Uterus (tissue), 2 donors: ENCODE measurements around the gene ATP5F1D.

ENCODE experiments used
- CTCF ChIP-seq, 4 experiments: fragments of 200-600 bp in 2 of 4; fragments of 450-650 bp in 2 of 4; sonication (generic) in 2 of 4; IDR thresholded peaks; one replicate each; pipeline ENCODE4 v1.5.1; 2016 to 2019; ENCODE audit warnings: antibody characterized with exemption in 4 of 4, mild to moderate bottlenecking in 2 of 4, moderate library complexity in 1 of 4
- POLR2A ChIP-seq, 2 donors: fragments of 450-650 bp; IDR thresholded peaks; one replicate each; pipeline ENCODE4 v1.6.1; 2016; ENCODE audit warnings: antibody characterized with exemption in 2 of 2, mild to moderate bottlenecking in 1 of 2, moderate library complexity in 1 of 2

GRCh38 chr19:1292419-1293151 lies 51.0 kb downstream of the ATP5F1D start:
- TF ChIP-seq CTCF (IDR thresholded peaks at IDR 0.05) (no peak), POLR2A (IDR thresholded peaks at IDR 0.05) (no peak)
